HFF-Myc (cell line): ENCODE results near the gene SETX.

Source experiments
- DNase-seq: peaks from one replicate; pipeline ENCODE4 v3.0.0-alpha.2; 2011; ENCODE audit warnings: low read depth; ENCODE audit errors: extremely low read depth
- H3K4me3 ChIP-seq: replicated peaks from 2 replicates; pipeline ENCODE4 v1.5.1; 2011; ENCODE audit warnings: low read depth, mild to moderate bottlenecking, control low read depth, low read length
- CTCF ChIP-seq: IDR thresholded peaks from 2 replicates; pipeline ENCODE4 v1.5.1; 2012; ENCODE audit warnings: mild to moderate bottlenecking, low read depth, low read length, control low read depth; ENCODE audit errors: missing control alignments

SETX gene

GRCh38 chr9:132238026-132238972 is 116.5 kb downstream of the SETX start:
- no peak for TF ChIP-seq CTCF
- DNase-seq: no peak
- no peak overlapping the region for H3K4me3 ChIP-seq

GRCh38 chr9:132237481-132237880 is 117.3 kb downstream of the SETX start:
- no peak for DNase-seq
- no peak overlapping the region for H3K4me3 ChIP-seq
- no peak for TF ChIP-seq CTCF

GRCh38 chr9:132236662-132237311 is 118.0 kb downstream of the SETX start:
- no peak for DNase-seq
- H3K4me3 ChIP-seq: no peak overlapping the region

GRCh38 chr9:132235894-132236661 is 118.7 kb downstream of the SETX start:
- no peak overlapping the region for H3K4me3 ChIP-seq
- peak; percentile 36 for DNase-seq
- peak; percentile 100 for TF ChIP-seq CTCF

More at GRCh38 chr9:132236662-132237311, 118.0 kb downstream of the SETX start:
- no peak for TF ChIP-seq CTCF

- TF ChIP-seq CTCF: no peak
- DNase-seq: no peak
- H3K4me3 ChIP-seq: no peak overlapping the region
Measured at GRCh38 chr9:132235125-132235524, 119.7 kb downstream of the SETX start.

- no peak overlapping the region for H3K4me3 ChIP-seq
- no peak for DNase-seq
- no peak for TF ChIP-seq CTCF
Measured at GRCh38 chr9:132234535-132234934, 120.3 kb downstream of the SETX start.
